Natural killer cell (primary cell): ENCODE results near the gene ABCA4. TPM values are rescaled to one million over a fixed set of nuclear protein-coding genes. Genes with fewer than 3 reads are reported as not detected.
"Not testable (repeated sequence)": the region's sequence is repeated elsewhere in the genome, so short reads cannot be mapped to it uniquely, and the experiment has no call there.

Experiments used
- ATAC-seq, 3 donors: fragments of 150-1000 bp in 2 of 3; fragments of 200-7000 bp in 1 of 3; cut with Tn5 transposase; 1 replicate in 1 of 3; 2 replicates in 2 of 3; pipeline ENCODE4 v1.10.0; 2021; ENCODE audit warnings: mild to moderate bottlenecking in 2 of 3, moderate library complexity in 2 of 3
- DNase-seq, 2 donors: peaks; one replicate each; pipeline versions ENCODE4 v3.0.0 to v3.0.0-alpha.2; 2013 to 2021; ENCODE audit warnings: mixed read lengths in 1 of 2
- H3K27ac ChIP-seq: one replicate; pipeline ENCODE4 v1.5.1; 2013; ENCODE audit warnings: mild to moderate bottlenecking, low read length
- H3K27me3 ChIP-seq: one replicate; pipeline ENCODE4 v1.6.1; 2013; ENCODE audit warnings: low read length; ENCODE audit not compliant: control insufficient read depth, insufficient read depth
- H3K36me3 ChIP-seq: one replicate; pipeline ENCODE4 v1.6.1; 2013; ENCODE audit warnings: low read length; ENCODE audit not compliant: control insufficient read depth, insufficient read depth
- H3K4me1 ChIP-seq: one replicate; pipeline ENCODE4 v1.6.1; 2013; ENCODE audit warnings: low read length; ENCODE audit not compliant: control insufficient read depth, insufficient read depth
- H3K4me3 ChIP-seq: one replicate; pipeline ENCODE4 v1.5.1; 2013; ENCODE audit warnings: low read length
- H3K9me3 ChIP-seq: one replicate; pipeline ENCODE4 v1.6.1; 2013; ENCODE audit warnings: low read length; ENCODE audit not compliant: control insufficient read depth, insufficient read depth
- H3K27ac Mint-ChIP-seq, 2 donors: one replicate each; pipeline ENCODE4 v1.8.0; 2022; ENCODE audit warnings: mild to moderate bottlenecking in 2 of 2, mixed read lengths in 2 of 2, moderate library complexity in 1 of 2
- H3K27me3 Mint-ChIP-seq, 2 donors: one replicate each; pipeline ENCODE4 v1.8.0; 2022; ENCODE audit warnings: low read depth in 2 of 2, mixed read lengths in 2 of 2
- H3K36me3 Mint-ChIP-seq: one replicate; pipeline ENCODE4 v1.8.0; 2022; ENCODE audit warnings: mixed read lengths
- H3K4me1 Mint-ChIP-seq, 2 donors: one replicate each; pipeline ENCODE4 v1.8.0; 2022; ENCODE audit warnings: mixed read lengths in 2 of 2
- H3K4me3 Mint-ChIP-seq: one replicate; pipeline ENCODE4 v1.8.0; 2022; ENCODE audit warnings: mild to moderate bottlenecking, moderate library complexity, mixed read lengths
- H3K9me3 Mint-ChIP-seq, 2 donors: one replicate each; pipeline ENCODE4 v1.8.0; 2022; ENCODE audit warnings: mixed read lengths in 2 of 2
- CTCF ChIP-seq: fragments of 200-600 bp; IDR thresholded peaks from one replicate; pipeline ENCODE4 v1.8.0; 2022; ENCODE audit warnings: antibody characterized with exemption
- WGBS: methylation state at CpG from one replicate; pipeline ENCODE4 v1.1.7; 2013; ENCODE audit warnings: missing lambda C conversion rate; ENCODE audit not compliant: insufficient coverage; 5-methylcytosine and 5-hydroxymethylcytosine counted together
- intact Hi-C: fragments of 100-400 bp; cut with micrococcal nuclease; formaldehyde crosslinking; loops from one replicate; pipeline ENCODE4 v1.14.2; 2022
- total RNA-seq, 4 donors: library from RNA; stranded (reverse); fragments of 120-200 nt in 1 of 4; gene quantifications; one replicate each; pipeline versions ENCODE4 v1.2.3 to v1.2.4, GENCODE V29; 2013 to 2022

Gene ABCA4
- total RNA-seq: under 1 TPM in 1 of 3 donors, not detected in 2; 0.48 TPM
- not detected for total RNA-seq (2013)

GRCh38 chr1:94120991-94121390, at the start of gene ABCA4:
TSS of gene ABCA4 (minus strand) at chr1:94121148. CDS start at chr1:94121045, 103 bp downstream.
- H3K27ac ChIP-seq: no peak within 1 kb of the TSS
- Mint-ChIP-seq H3K4me1 (no peaks in the 10 kb centered on the region), H3K27ac (no peak within 1 kb of the TSS), H3K27me3 (peaks cover 16 to 18% of the 10 kb centered on the region in 2 donors), H3K9me3 (no peaks in the 10 kb centered on the region), H3K4me3 (no peak within 1 kb of the TSS), H3K36me3 (no peaks in the 10 kb centered on the region)
- no peaks in the 10 kb centered on the region for H3K36me3 ChIP-seq
- intact Hi-C loops: no loop called here
- 92% methylated on average over 9 of the region's 9 CpGs for WGBS
- DNase-seq (no peak), ATAC-seq (no peak)
- no peak within 1 kb of the TSS for H3K4me3 ChIP-seq
- no peak for TF ChIP-seq CTCF
- no peaks in the 10 kb centered on the region for H3K4me1 ChIP-seq
- no peaks in the 10 kb centered on the region for H3K27me3 ChIP-seq
- H3K9me3 ChIP-seq: no peaks in the 10 kb centered on the region

- WGBS: 100% methylated on average over 2 of the region's 3 CpGs
- no peaks in the 10 kb centered on the region for H3K27me3 ChIP-seq
- no peaks in the 10 kb centered on the region for H3K4me1 Mint-ChIP-seq
- H3K27me3 Mint-ChIP-seq: peaks cover 17 to 36% of the 10 kb centered on the region in 2 donors
- H3K4me1 ChIP-seq: no peaks in the 10 kb centered on the region
- no peak overlapping the region for H3K27ac ChIP-seq
- DNase-seq (no peak), ATAC-seq (no peak)
- no peak for TF ChIP-seq CTCF
- no peak overlapping the region for H3K4me3 ChIP-seq
- H3K27ac Mint-ChIP-seq: no peak overlapping the region
- no peaks in the 10 kb centered on the region for H3K36me3 ChIP-seq
- intact Hi-C loops: no loop called here
- no peaks in the 10 kb centered on the region for H3K9me3 Mint-ChIP-seq
- H3K4me3 Mint-ChIP-seq: no peak overlapping the region
- no peaks in the 10 kb centered on the region for H3K9me3 ChIP-seq
- H3K36me3 Mint-ChIP-seq: no peaks in the 10 kb centered on the region
Measured at GRCh38 chr1:94169126-94169525, 48.2 kb upstream of the ABCA4 start.

GRCh38 chr1:94165843-94166242, 44.9 kb upstream of the ABCA4 start:
- Mint-ChIP-seq H3K9me3 (no peaks in the 10 kb centered on the region), H3K36me3 (no peaks in the 10 kb centered on the region), H3K27ac (no peak overlapping the region), H3K4me1 (no peaks in the 10 kb centered on the region), H3K27me3 (peaks cover 23 to 37% of the 10 kb centered on the region in 2 donors), H3K4me3 (no peak overlapping the region)
- Histone ChIP-seq H3K36me3 (no peaks in the 10 kb centered on the region), H3K4me1 (no peaks in the 10 kb centered on the region), H3K27me3 (no peaks in the 10 kb centered on the region), H3K9me3 (no peaks in the 10 kb centered on the region), H3K27ac (no peak overlapping the region), H3K4me3 (no peak overlapping the region)
- intact Hi-C loops: no loop called here
- 81% methylated on average over 5 of the region's 5 CpGs for WGBS
- TF ChIP-seq CTCF: no peak
- no peak for DNase-seq
- no peak for ATAC-seq

- H3K4me3 ChIP-seq, H3K27ac ChIP-seq, H3K4me3 Mint-ChIP-seq, H3K27me3 ChIP-seq, DNase-seq, H3K27ac Mint-ChIP-seq, H3K4me1 ChIP-seq, H3K36me3 Mint-ChIP-seq, H3K9me3 Mint-ChIP-seq, ATAC-seq, H3K36me3 ChIP-seq, H3K9me3 ChIP-seq, intact Hi-C loops, H3K4me1 Mint-ChIP-seq: not testable (repeated sequence)
- 82% methylated on average over 2 of the region's 2 CpGs for WGBS
- peaks cover 30 to 40% of the 10 kb centered on the region in 2 donors for H3K27me3 Mint-ChIP-seq
Measured at GRCh38 chr1:94164885-94165284, 43.9 kb upstream of the ABCA4 start.

- ATAC-seq, H3K27ac Mint-ChIP-seq, H3K9me3 ChIP-seq, H3K4me3 ChIP-seq, H3K4me1 ChIP-seq, H3K4me1 Mint-ChIP-seq, H3K27me3 ChIP-seq, H3K36me3 ChIP-seq, H3K27ac ChIP-seq, H3K4me3 Mint-ChIP-seq, H3K9me3 Mint-ChIP-seq, intact Hi-C loops, DNase-seq, H3K36me3 Mint-ChIP-seq: not testable (repeated sequence)
- 100% methylated on average over 1 of the region's 1 CpG for WGBS
- peaks cover 27 to 40% of the 10 kb centered on the region in 2 donors for H3K27me3 Mint-ChIP-seq
Measured at GRCh38 chr1:94164121-94164520, 43.2 kb upstream of the ABCA4 start.

- H3K36me3 ChIP-seq, DNase-seq, H3K4me1 ChIP-seq, H3K4me1 Mint-ChIP-seq, H3K27ac ChIP-seq, H3K36me3 Mint-ChIP-seq, H3K4me3 Mint-ChIP-seq, ATAC-seq, intact Hi-C loops, H3K9me3 ChIP-seq, H3K4me3 ChIP-seq, H3K9me3 Mint-ChIP-seq, H3K27ac Mint-ChIP-seq, H3K27me3 ChIP-seq: not testable (repeated sequence)
- 92% methylated on average over 5 of the region's 5 CpGs for WGBS
- H3K27me3 Mint-ChIP-seq: peaks cover 26 to 41% of the 10 kb centered on the region in 2 donors
Measured at GRCh38 chr1:94163249-94163648, 42.3 kb upstream of the ABCA4 start.
